ENCODE data around the gene IDNK.

GRCh38 chr9:83671451-83671850, 48.5 kb downstream of the IDNK start:
- TF ChIP-seq EZH2 (IDR thresholded peaks at IDR 0.05; ENCODE audit: insufficient read depth, poor library complexity, severe bottlenecking) (no peak), EZH2phosphoT487 (IDR thresholded peaks at IDR 0.05; ENCODE audit: insufficient read depth, low read depth) (no peak)

Measured in GM23248 (cell line).